Fibroblast of upper back skin (primary cell): ENCODE measurements around the gene SLC26A8.
"Not testable (repeated sequence)": the region's sequence is repeated elsewhere in the genome, so short reads cannot be mapped to it uniquely, and the experiment has no call there.

Experiments used
- DNase-seq: peaks from one replicate; pipeline ENCODE4 v3.0.0-alpha.2; 2013

Gene SLC26A8

DNA sequence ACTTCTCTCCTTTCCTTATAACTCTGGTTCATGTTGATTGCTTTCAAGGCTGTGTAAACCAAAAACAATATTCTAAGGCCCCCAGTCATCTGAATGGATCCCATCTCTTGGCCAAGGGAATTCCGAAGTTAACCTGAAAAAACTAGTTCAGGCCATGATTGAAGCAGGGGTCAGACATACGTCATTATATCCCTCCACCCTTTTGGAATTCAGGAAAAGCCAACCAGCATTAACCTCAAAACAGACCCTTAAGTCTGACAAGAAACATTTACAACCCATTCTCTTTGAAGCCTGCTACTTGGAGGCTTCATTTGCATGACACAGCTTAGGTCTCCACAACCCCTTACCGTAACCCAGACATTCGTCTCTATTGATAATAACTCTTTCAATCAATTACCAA is 39.7 kb downstream of the SLC26A8 start:
- no peak for DNase-seq

DNA sequence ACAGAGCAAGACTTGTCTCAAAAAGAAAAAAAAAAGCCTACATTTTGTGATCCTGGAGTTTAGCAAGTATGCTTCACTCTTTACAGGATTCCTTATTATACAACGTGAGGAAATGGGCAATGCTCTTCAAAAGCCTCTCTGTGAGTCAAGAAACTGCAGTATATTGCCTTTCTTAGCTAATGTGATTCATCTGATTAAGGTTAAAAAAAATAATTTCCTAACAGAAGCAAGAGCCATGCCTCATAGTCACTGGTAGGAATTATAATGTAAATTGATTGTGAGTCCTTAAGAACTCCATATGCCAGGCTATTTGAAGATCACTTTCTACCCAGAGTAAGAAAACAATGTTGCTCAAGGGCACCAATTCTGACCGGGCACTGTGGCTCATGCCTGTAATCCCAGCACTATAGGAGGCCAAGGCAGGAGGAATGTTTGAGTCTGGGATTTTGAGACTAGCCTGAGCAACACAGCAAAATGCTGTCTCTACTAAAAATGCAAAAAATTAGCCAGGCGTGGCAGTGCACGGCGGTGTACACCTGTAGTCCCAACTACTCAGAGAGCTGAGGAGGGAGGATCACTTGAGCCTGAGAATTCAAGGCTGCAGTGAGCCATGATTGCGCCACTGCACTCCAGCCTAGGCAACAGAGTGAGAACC is 43.3 kb downstream of the SLC26A8 start:
- no peak for DNase-seq

DNA sequence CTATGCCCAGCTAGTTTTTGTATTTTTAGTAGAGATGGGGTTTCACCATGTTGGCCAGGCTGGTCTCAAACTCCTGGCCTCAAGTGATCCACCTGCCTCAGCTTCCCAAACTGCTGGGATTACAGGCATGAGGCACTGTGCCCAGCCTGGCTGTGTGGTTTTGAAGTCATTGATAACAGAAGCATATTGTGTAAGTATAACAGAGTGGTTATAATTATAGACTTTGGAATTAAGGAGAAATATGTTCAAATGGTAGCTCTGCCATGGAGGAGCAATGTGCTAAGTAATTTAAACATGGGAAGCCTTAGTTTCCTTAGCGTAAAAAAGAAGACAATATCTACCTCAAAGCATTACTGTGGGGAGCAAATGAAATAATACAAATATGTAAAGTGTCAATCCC is 44.3 kb downstream of the SLC26A8 start:
- not testable (repeated sequence) for DNase-seq

DNA sequence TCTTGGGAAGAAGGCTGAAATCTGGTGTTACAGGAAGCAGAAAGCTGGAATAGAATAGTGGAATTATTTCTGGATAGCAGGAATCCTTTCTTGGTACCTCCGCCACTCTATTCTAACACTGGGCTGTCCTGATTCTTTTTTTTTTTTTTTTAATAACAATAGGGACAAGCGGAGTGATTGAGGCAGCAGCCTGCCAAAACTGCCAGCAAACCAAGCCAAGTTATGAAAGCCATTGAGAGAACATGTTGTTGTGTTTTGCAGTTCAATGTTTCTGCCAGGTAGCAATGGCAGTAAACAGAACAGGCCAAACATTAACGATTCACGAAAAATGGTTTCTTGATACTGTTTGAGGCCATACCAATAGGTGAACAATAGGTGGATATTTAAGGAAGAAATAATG is 47.1 kb downstream of the SLC26A8 start:
- no peak for DNase-seq

DNA sequence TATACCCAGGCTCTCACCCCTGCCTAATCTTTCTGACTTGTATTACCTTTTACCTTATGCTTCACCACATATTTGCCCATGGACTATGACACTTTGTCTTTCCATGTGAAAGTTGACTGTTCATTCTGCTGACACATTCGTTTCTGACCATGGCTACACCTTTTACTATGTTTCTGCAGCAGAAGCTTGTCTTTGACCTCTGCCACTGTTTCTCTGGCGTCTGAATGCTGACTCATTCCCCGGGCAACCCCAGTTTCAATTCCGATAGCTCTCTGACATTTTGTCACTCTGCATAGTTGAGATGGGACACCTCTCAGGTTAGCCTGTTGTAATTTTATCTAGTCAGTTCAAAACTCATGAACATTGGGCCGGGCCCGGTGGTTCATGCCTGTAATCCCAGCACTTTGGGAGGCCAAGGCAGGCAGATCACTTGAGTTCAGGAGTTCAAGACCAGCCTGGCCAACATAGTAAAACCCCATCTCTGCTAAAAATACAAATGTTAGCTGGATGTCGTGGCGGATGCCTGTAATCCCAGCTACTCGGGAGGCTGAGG is 50.7 kb downstream of the SLC26A8 start:
- no peak for DNase-seq

DNA sequence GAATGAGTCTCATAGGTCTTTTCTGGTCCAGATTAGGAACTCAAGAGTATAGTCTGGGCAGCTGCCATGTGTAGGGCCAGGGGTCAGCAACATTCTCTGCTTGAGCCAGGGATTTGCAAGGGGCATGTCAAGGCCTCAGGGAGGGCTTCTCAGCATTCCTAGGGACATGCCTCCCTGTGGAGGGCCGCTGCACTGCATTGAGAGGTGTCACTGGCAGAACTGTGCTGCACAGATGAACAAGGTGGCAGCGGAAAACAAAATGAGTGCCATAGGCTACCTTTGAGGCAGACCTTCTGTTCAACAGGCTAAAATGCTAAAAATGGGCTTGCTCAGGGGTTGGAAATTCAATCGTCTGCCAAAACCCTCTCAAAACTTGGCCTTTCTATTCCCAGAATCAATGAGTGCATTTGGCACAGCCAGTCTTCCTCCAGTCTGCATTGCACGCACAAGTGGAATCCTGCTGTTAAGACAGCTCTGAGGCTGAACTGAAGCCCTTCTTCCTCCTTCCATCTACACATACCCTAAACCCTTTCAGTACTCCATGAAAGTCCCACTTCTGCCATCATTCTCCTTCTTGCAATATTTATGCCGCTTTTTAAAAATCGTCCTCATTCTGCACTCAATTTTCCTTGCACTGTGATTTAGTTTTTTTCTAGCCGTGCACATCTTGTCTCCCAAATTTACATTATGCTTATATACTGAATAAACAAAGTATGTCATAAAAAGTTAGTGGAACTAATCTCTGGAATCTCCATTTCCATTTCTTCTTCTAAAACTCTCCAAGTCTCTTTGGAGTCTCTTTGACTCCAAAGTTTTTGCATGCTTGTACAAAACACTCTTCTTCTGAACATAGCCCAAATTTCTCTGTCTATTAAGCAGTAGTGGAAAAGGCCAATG is 51.7 kb downstream of the SLC26A8 start:
- DNase-seq = peak; percentile 12

DNA sequence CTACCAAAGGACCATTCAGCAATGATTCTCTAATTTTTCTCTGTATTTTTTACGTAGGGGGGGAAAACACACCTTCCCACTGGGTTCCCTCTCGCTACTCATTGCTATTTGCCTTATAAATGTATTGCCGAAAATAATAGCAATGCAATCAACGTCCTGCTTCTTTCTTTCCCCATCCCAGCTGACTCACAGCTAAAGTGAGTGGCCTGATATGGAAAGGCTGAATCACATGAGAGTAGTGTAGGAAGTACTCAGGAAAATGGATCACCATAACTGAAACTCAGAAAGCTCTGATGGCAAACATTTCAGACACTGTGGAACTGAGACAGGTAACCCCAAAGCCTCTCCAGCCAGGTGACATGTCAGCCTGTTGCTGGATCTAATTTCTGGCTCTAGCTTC is 54.3 kb downstream of the SLC26A8 start:
- peak; percentile 47 for DNase-seq

DNA sequence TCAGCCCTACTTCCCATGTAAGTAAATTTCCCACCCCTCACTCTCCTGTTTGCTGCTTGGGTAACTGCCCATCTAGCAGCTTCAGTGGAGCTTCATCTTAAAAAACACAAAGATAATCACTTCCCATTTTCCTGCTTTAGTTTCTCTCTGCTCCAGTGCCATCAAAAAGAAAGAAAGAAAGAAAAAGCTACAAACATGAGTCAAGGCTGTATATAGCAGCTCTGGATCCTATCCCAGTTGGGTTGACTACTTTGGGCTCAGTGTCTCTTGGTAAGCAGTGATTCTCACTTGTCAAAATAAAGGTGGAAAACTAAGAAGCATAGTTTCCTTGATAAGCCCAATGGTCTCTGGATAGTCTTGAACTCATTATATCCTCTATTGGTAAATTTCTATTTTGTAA is 54.8 kb downstream of the SLC26A8 start:
- DNase-seq = no peak

DNA sequence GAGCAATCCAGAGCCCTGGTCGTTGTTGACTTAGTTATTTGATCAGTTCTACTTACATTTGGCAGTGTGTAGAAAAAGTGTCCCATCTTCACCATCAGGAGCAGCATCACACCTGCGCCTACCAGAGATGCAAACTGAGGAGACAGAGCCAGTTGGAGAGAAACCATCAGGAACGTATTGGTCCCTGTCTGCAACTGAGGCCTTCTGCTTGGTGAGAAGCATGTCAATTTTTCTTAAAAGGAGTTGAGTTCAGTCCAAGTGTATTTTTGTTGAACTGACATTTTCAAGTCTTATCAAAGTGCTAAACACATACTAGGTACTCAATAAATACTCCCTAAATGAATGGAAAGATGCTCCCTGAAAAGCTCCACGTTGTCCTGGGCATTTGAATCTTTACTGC is 55.6 kb downstream of the SLC26A8 start:
- no peak for DNase-seq

DNA sequence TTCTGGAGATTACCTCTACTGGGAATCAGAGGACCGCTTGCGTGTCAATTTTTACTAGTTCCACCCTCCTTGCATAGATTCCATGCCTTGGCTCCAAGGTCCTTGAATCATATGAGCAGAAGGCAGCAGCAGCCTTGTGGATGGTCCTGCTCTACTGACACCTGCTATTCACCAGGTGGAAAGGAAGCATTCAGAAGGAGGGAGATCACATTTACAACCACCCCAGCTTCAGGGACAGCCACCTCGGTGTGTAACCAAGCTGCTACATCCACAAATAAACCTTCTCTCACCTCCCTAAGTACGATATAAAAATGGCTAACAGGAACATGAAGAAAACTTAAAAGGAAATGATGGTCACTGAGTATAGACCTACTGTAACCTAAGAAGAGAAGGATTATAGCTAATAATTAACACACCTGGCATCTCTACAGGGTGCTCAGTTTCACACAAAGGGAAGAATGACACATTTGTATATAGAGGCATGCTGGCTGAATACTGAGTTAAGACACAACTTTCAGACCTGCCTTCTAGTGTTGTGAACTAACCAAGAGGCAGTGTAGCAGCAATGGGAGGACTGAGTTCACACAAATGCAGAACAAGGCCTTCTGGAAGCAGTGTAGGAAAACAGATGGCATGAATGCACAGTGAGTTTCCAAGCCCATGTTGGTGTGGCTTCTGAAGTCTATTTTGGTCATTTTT is 57.2 kb downstream of the SLC26A8 start:
- no peak for DNase-seq

DNA sequence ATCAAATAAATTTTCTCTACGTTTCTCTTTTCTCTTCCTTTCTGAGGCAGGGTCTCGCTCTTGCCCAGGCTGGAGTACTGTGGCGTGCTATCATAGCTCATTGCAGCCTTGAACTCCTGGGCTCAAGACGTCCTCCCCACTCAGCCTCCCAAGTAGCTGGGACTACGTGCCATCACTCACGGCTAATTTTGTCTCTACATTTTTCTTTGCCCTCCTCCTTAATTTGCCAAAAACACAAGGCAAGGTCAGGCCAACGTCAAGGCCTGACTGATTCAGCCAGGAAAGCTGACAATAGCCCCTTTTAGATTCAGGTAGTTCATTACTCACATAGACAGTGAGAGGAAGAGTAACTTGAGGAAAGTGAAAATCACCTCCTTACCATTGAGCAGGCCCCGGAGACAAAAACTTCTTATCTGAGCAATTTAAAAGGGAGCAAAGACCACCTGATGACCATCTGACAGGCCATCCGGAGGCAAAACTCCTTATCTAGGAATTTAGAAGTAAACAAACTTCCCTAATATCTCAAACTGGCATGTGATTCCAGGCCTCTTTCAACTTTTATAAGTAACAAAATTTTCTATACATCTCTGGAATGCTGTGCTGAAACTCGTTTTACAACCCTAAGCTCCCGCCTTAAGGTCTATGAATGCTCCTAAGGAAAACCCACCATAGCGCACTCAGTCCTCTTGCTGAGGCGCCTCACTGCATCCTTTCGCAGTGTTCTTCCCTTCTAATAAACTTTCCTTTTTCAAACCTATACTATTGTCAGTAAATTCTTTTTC is 61.5 kb downstream of the SLC26A8 start:
- no peak for DNase-seq

DNA sequence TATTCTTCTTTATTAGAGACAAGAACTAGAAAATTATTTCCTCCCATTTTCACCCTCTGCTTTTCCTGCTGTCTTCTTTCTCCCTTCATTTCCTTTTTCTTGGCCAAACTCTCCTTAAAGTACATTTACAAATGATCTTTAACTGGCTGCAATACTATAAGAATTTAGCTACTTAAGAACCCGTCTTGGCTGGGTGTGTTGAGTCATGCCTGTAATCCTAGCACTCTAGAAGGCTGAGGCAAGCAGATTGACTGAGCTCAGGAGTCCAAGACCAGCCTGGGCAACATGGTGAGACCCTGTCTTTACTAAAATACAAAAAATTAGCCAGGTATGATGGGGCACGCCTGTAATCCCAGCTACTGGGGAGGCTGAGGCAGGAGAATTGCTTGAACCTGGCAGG is 64.3 kb downstream of the SLC26A8 start:
- no peak for DNase-seq

DNA sequence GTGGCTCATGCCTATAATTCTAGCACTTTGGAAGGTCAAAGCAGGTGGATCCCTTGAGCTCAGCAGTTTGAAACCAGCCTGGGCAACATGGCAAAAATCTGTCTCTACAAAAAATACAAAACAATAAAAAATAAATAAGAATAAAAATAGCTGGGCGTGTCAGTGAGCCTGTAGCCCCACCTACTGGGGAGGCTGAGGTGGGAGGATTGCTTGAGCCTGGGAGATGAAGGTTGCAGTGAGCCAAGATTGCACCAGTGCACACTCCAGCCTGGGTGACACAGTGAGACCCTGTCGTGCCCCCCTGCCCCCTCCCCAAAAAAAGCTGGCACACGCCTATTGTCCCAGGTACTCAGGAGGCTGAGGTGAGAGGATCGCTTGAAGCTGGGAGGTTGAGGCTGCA is 68.5 kb downstream of the SLC26A8 start:
- DNase-seq = no peak

DNA sequence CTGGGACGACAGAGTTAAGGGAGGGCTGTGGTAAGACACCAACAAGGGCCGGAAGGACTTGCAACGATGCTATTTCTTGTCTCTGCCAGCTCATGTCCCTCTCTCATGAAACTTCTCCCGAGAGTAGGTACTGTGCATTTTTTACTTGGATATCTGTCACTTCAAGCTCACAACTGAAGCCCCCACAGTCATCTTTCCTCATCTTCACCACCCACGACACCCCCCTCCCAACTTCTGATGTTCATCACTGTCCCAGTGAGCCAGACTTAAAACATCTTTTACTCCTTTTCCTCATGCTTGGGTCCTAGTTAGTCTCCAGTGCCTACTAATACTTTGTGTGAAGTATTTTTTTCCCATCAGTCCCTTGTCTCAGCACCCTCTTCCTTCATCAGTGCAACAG is 68.9 kb downstream of the SLC26A8 start:
- DNase-seq = no peak

DNA sequence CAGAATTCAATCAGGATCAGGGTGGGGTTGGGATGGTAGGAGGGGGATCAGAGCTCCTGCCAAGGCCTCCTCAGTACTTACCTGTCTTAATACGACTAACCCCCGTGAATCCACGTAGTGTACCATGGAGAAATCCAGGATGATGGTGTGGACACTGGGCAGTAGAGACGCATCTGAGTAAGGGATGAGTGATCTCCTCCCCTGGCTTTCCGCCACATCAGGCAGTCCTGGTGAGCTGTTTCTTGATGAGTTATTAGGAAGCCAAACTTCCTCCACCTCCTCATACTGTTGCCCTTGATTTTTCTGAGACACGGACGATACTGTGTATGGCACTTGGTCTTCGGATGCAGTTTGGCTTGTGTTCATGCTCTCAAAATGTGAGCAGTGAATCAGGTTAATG is 69.4 kb downstream of the SLC26A8 start:
- DNase-seq = peak; percentile 28

DNA sequence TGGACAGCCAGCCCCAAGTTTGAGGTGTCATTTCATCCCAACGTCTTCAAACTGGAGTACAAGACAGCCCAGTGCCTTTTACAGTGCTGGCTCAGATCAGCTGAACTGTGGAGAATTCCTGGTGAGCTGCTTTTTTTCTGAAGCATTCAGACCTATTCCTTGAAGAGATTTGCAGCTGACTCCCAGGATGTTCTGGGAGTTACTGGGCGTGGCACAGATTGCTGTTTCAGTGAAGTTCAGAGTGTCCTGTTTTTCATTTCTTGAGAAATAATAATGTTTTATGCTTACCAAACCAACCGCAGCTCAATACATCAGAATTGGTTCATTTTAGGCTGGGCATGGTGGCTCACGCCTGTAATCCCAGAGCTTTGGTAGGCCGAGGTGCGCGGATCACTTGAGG is 70.1 kb downstream of the SLC26A8 start:
- DNase-seq = no peak

DNA sequence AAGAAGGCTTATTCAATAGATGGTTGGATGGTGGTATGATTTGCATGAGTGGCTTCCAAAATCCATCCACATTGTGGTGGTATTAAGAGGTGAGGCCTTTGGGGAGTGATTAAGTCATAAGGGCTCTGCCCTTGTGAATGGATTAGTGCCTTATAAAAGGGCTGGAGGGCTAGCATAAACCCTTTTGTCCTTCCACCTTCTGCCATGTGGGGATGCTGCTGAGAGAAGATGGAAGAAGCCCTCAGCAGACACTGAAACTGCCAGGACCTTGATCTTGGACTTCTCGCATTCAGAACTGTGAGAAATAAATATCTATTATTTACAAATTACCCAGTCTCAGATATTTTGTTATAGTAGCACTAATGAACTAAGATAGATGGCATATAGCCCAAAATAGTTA is 75.7 kb downstream of the SLC26A8 start:
- no peak for DNase-seq

DNA sequence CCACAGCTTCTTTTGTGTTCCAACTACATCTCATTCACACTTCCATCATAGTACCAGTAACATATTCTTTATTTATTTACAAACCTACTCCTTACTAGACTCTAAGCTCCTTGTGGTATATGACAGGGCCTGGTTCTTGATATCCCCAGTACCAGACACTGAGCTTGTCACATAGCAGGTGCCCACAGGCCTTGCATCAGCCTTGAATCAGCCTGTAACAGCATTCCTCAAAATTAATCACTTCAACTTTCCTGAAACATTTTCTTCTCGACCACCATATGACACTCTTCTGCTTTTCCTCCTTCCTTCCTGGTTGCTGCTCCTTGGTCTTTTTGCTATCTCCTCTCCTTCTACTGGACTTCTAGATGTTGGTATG is 78.8 kb downstream of the SLC26A8 start:
- no peak for DNase-seq

DNA sequence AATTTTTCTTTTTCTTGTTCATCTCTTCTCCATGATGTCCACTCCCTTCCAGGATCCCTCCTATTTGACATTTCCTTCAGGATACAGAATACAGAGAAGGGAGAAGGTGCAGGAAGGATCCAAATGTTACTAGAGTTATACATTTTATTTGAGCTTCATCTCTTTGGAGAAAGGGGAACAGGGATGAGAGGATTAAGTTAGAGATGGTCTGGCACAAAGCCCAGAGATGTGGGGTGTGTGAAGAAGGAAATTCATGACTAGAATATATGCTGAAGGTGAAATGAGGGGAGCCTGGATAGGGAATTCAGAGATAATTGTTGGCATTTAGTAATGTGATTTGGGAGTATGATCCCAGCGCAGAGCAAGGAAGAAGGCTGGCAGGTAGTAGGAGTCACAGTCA is 81.1 kb downstream of the SLC26A8 start:
- DNase-seq = no peak

DNA sequence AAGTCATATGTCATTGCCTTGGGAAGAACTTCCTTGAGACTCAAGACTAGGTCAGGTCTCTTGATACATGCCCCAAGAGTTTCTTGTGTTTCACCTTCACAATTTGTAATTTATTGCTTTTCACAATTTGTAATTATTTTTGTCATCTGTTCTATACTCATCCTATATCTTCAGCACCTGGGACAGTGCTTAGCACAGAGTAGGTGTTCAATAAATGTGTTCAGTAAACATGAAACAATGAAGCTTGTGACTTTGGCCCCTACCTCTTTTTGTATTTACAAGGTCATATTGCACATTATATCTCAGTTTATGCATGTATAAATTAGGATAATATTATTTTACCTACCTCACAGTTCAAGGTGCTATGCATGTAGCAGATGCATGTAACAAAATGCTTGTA is 82.1 kb downstream of the SLC26A8 start:
- no peak for DNase-seq

DNA sequence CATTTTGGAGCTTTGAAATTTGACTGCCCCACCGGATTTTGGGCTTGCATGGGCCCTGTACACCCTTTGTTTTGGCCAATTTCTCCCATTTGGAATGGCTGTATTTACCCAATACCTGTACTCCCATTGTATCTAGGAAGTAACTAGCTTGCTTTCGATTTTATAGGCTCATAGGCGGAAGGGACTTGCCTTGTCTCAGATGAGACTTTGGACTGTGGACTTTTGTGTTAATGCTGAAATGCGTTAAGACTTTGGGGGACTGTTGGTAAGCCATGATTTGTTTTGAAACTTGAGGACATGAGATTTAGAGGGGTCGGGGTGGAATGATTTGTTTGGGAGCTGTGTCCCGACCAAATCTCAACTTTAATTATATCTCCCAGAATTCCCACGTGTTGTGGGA is 83.3 kb downstream of the SLC26A8 start:
- DNase-seq = not testable (repeated sequence)

DNA sequence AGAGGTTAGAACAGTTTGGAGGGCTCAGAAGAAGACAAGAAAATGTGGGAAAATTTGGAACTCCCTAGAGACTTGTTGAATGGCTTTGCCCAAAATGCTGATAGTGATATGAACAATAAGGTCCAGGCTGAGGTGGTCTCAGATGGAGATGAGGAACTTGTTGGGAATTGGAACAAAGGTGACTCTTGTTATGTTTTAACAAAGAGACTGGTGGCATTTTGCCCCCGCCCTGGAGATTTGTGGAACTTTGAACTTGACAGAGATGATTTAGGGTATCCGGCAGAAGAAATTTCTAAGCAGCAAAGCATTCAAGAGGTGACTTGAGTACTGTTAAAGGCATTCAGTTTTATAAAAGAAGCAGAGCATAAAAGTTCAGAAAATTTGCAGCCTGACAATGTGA is 84.4 kb downstream of the SLC26A8 start:
- DNase-seq = not testable (repeated sequence)

DNA sequence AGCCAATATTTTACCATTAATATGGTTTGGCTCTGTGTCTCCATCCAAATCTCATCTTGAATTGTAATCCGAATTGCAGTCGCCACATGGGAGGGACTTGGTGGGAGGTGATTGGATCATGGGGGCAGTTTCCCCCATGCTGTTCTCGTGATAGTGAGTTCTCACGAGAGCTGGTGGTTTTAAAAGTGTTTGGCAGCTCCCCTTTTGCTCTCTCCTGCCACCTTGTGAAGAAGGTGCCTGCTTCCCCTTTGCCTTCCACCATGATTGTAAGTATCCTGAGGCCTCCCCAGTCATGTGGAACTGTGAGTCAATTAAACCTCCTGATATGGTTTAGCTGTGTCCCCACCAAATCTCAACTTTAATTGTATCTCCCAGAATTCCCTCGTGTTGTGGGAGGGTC is 85.2 kb downstream of the SLC26A8 start:
- not testable (repeated sequence) for DNase-seq
